Subcutaneous adipose tissue (tissue), 4 donors: Measurements from ENCODE around the gene GPD1L. TPM values are rescaled to one million over a fixed set of nuclear protein-coding genes. Genes with fewer than 3 reads are reported as not detected.

Source experiments
- total RNA-seq, 4 donors: library from RNA; depleted of rRNA; stranded (reverse); fragments of >200 nt; gene quantifications; one replicate each; pipeline ENCODE4 v1.1.0, GENCODE V29; 2016
- TF ChIP-seq, protein P1 (sequence below): fragments of 450-650 bp; IDR thresholded peaks from one replicate; pipeline ENCODE4 v1.5.1; 2016; ENCODE audit warnings: low read depth, mild to moderate bottlenecking, control low read depth, antibody characterized with exemption, moderate library complexity

The GPD1L gene
- total RNA-seq, 4 donors from 2014 or later, result 75.5 to 180 (median 82.2) TPM

DNA sequence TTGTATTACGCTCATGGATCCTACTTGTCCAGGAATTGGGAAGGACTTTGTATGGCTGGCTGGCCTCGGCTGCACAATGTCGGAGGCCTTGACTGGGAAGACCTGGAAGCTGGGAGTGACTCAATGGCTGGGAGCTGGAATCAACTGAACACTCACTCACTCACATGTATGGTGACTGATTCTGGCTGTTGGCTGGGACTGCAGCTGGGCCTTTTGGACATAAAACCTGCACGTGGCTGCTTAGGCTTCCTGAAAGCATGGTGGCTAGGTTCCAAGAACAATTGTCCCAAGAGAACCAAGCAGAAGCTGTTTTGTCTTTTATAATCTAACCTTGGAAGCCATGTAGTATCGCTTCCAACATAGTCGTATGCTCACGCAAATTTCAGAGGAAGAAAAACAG, 94.1 kb downstream of the GPD1L start:
- TF ChIP-seq, protein P1, sequence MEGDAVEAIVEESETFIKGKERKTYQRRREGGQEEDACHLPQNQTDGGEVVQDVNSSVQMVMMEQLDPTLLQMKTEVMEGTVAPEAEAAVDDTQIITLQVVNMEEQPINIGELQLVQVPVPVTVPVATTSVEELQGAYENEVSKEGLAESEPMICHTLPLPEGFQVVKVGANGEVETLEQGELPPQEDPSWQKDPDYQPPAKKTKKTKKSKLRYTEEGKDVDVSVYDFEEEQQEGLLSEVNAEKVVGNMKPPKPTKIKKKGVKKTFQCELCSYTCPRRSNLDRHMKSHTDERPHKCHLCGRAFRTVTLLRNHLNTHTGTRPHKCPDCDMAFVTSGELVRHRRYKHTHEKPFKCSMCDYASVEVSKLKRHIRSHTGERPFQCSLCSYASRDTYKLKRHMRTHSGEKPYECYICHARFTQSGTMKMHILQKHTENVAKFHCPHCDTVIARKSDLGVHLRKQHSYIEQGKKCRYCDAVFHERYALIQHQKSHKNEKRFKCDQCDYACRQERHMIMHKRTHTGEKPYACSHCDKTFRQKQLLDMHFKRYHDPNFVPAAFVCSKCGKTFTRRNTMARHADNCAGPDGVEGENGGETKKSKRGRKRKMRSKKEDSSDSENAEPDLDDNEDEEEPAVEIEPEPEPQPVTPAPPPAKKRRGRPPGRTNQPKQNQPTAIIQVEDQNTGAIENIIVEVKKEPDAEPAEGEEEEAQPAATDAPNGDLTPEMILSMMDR, result no peak

DNA sequence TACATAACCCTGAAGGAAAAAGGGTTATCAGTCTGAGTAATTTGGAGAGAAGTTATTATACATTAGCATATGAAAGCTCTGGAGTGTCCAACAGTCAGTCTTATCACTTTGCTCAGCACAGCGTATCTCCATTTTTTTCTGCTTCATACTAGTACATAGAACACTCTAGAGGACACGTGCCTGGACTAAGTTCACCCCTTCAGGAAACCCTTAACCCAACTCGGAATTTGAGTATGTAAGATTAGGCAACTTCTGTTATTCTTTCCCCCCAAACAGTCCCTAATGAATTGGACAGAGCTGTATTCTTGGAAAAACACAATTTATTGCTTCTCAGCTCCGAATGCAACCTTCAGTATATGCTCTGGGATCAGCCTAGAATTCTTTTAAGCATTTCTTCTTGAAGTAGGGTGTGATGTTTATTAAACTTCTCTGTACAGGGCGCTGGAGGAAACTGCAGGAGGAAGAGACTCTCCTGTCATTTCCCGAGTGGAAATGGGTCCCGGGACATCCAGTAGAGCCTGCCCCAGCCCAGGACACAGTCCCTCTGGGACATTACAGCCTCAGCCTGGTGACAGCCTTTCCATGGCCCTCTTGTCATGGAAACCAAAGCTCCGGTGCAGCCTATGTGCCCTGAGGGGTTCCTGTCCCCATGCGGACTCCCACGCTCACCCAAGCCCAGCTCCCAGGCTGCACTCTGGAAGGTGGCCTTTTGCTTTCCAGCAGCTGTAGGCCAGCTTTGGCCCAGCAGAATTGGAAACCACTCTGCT, 94.8 kb downstream of the GPD1L start:
- TF ChIP-seq, protein P1, result no peak

DNA sequence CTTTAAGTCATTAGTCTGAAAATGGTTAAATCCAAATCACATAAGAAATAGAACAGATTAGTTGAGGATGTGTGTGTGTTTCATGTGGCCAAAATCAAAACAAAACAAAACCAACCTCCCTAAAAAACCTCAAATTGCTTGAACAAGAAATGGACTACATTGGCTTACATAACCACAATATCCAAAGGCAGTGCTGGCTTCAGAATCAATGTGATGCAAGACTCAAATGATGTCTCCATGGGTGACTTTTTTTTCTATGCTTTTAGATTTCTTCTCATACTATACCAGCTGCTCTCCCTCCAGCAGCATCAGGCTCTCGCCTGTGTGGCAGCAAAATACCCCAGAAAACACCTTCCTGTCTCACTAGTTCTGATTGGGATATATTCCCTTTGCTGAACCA, 96.1 kb downstream of the GPD1L start:
- TF ChIP-seq, protein P1, result no peak

DNA sequence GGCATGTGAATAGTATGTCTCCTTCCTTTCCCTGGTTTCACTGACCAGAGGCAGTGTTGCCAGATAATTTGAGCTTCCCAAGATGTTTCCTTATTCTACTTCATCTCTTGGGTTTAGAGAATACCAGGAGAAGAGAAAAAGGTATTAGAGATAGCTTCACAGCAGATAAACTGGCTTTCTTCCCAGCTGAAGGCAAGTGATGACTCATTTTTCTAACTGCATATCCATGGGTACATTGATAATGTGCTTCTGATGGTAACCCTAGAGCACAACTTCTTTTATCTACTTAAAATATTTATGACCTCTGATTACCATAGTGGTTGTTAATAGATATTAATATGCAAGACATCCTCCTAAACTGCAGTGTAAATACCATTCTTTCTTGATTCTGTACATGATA, 97.4 kb downstream of the GPD1L start:
- TF ChIP-seq, protein P1, result no peak

DNA sequence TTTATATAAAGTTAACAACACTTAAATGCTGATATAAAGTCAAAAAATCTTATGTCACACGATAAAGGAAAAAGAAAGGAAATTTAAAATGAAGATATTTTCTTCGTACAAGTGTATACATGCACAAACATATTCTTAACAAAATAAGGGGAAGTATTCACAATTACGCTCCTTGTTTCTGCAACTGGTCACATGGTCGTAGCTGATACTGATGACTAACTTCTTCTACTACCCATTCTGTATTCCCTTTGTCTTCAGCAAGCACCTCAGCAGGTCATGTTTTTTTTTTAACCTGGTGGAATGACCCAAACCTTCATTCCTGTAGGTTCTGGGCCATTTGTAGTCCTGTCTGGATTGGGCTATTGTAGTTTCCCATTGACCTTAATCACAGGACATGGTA, 102.0 kb downstream of the GPD1L start:
- TF ChIP-seq, protein P1, result no peak

DNA sequence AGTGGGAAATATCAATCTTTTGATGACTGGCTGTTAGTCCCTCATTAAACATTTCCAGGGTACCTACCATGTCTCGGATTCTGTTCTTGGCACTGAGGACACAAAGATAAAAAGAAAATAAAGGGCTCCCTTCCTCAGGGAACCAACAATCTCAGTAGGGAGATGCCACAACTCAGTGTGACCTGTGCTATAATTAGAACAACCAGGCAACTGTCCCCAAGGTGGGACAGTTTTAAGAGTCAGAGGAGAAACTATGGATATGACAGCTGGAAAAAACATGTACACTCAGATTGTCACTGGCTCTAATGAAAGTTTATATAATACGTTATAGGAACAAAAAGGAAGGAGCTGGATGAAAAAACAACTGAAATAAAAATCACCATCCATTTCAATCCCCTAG, 108.8 kb downstream of the GPD1L start:
- TF ChIP-seq, protein P1, result no peak

DNA sequence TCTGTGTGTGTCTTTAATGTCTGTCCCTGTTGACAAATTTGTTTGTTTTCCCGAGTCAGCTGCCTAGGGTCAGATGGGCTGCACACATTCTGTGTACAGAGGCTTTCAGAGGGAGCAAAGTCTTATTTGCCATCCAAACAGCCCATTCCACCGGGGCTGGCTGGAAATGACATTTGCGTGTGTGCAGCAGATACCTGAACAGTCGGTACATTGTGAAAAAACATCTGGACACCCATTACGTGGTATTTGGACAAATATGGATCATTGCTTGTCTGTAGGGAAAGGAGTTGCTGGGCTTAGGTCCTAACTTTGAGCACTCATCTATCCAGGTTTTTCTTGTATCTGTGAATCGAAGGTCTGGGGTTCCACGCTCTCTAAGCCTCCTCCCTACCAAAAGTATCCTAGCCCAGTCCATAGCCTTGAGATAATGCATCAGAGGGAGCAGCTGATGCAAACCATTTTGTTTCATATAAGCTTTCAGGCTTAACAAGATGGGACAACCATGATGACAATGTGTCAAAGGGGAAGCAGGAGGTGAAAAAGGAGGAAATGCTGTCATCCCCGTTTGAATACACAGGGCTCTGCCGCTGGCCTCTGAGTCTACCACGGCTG, 109.9 kb downstream of the GPD1L start:
- TF ChIP-seq, protein P1, result no peak
